ENCODE results near the gene ARHGAP8. TPM values are rescaled to one million over a fixed set of nuclear protein-coding genes. Genes with fewer than 3 reads are reported as not detected.

ARHGAP8 gene
- total and polyA plus RNA-seq, 2 donors (not counting 1 experiment from before 2014, with no cell fraction given), result 0.37 TPM; not detected in 1

- intact Hi-C loops (cut with micrococcal nuclease), result no loop called here
- Mint-ChIP-seq H3K4me3 (no peak overlapping the region), H3K27ac (no peak overlapping the region)
Measured at GRCh38 chr22:44730490-44731356, 21.7 kb upstream of the ARHGAP8 start.

More at GRCh38 chr22:44730490-44731356, 21.7 kb upstream of the ARHGAP8 start:
- 96% methylated on average over 19 of the region's 19 CpGs for WGBS (ENCODE audit: insufficient coverage)
- no peaks in the 10 kb centered on the region for H3K9me3 Mint-ChIP-seq (ENCODE audit: insufficient read depth)
- H3K79me2 ChIP-seq (ENCODE audit: control insufficient read depth, insufficient read depth, low read length), result no peaks in the 10 kb centered on the region
- H2AFZ ChIP-seq (ENCODE audit: insufficient read depth, low read depth, low read length, poor library complexity, severe bottlenecking), result no peak overlapping the region
- H3K4me1 ChIP-seq (ENCODE audit: control insufficient read depth in 2 of 2, insufficient read depth in 2 of 2, low read length in 2 of 2), result peaks cover 0 to 13% of the 10 kb centered on the region in 2 donors
- H3K27me3 Mint-ChIP-seq, result no peaks in the 10 kb centered on the region
- H3K9me3 ChIP-seq (ENCODE audit: control extremely low read depth in 1 of 3, control insufficient read depth in 2 of 3, insufficient read depth in 1 of 3, low read length in 2 of 3), result no peaks in the 10 kb centered on the region
- DNase-seq (no peak), ATAC-seq (ENCODE audit: low read depth) (no peak)
- POLR2A ChIA-PET, result no interaction called here
- H3K9ac ChIP-seq (ENCODE audit: low read length), result no peak overlapping the region
- no peak for TF ChIP-seq EZH2 (IDR thresholded peaks at IDR 0.05; ENCODE audit: borderline replicate concordance, insufficient read depth, low read depth, low read length, poor library complexity, severe bottlenecking)
- TF ChIP-seq CTCF (IDR thresholded peaks at IDR 0.05), result no peak
- H3K4me3 ChIP-seq (ENCODE audit: control extremely low read depth in 1 of 5, extremely low read depth in 1 of 5, insufficient read depth in 1 of 5, low read depth in 2 of 5, low read length in 4 of 5), result no peak overlapping the region
- CTCF ChIA-PET, result interaction anchor here (1.0 to 1.3 kb wide), 3 partner anchors 8 to 46 kb away, joined by 3 to 4 read pairs (median 3); no protein-coding TSS in a partner anchor
- peaks cover 7% of the 10 kb centered on the region for H3K4me1 Mint-ChIP-seq
- H3K36me3 ChIP-seq (replicated peaks in 1 of 2; ENCODE audit: control extremely low read depth in 1 of 2, control insufficient read depth in 1 of 2, extremely low read depth in 1 of 2, insufficient read depth in 2 of 2, low read length in 1 of 2), result peaks cover 0 to 7% of the 10 kb centered on the region in 2 experiments
- no peaks in the 10 kb centered on the region for H3K27me3 ChIP-seq (replicated peaks in 1 of 4; ENCODE audit: control extremely low read depth in 1 of 4, control insufficient read depth in 3 of 4, insufficient read depth in 4 of 4, low read length in 3 of 4)
- H4K20me1 ChIP-seq (ENCODE audit: control insufficient read depth, insufficient read depth, low read length, poor library complexity, severe bottlenecking), result no peaks in the 10 kb centered on the region
- no peak overlapping the region for H3K27ac ChIP-seq (ENCODE audit: low read length in 2 of 2)
- H3K4me2 ChIP-seq (replicated peaks; ENCODE audit: low read depth, low read length, poor library complexity, severe bottlenecking), result no peak overlapping the region

Data from B cell (primary cell).